HAP-1 (cell line): ENCODE data around the gene SPTLC2.
"Not testable (repeated sequence)": the region's sequence is repeated elsewhere in the genome, so short reads cannot be mapped to it uniquely, and the experiment has no call there.

Experiments
- DNase-seq, 2 experiments: peaks; one replicate each; pipeline ENCODE4 v3.0.0-alpha.2; 2016 to 2020; ENCODE audit warnings: low spot score in 2 of 2
- H3K27me3 ChIP-seq: fragments of 250-450 bp; sonication (Bioruptor Pico); 2 replicates; pipeline ENCODE4 v1.5.1; 2020; ENCODE audit warnings: low read depth, mild to moderate bottlenecking, moderate library complexity
- H3K36me3 ChIP-seq: fragments of 250-450 bp; sonication (Bioruptor Pico); replicated peaks from 2 replicates; pipeline ENCODE4 v1.5.1; 2020; ENCODE audit warnings: mild to moderate bottlenecking
- H3K4me1 ChIP-seq: fragments of 250-450 bp; sonication (Bioruptor Pico); 2 replicates; pipeline ENCODE4 v1.5.1; 2020; ENCODE audit warnings: mild to moderate bottlenecking
- H3K4me3 ChIP-seq: fragments of 250-450 bp; sonication (Bioruptor Pico); 2 replicates; pipeline ENCODE4 v1.5.1; 2020; ENCODE audit warnings: mild to moderate bottlenecking, moderate library complexity
- H3K9me3 ChIP-seq: fragments of 250-450 bp; sonication (Bioruptor Pico); 2 replicates; pipeline ENCODE4 v1.5.1; 2020; ENCODE audit warnings: mild to moderate bottlenecking, moderate library complexity
- in situ Hi-C: fragments of 300-500 bp; cut with MboI; formaldehyde crosslinking; loops from 3 replicates; pipeline ENCODE4 v1.14.3; 2020; ENCODE audit warnings: low sequenced_read_pairs, inconsistent platforms, mixed read lengths

Gene SPTLC2, protein sequence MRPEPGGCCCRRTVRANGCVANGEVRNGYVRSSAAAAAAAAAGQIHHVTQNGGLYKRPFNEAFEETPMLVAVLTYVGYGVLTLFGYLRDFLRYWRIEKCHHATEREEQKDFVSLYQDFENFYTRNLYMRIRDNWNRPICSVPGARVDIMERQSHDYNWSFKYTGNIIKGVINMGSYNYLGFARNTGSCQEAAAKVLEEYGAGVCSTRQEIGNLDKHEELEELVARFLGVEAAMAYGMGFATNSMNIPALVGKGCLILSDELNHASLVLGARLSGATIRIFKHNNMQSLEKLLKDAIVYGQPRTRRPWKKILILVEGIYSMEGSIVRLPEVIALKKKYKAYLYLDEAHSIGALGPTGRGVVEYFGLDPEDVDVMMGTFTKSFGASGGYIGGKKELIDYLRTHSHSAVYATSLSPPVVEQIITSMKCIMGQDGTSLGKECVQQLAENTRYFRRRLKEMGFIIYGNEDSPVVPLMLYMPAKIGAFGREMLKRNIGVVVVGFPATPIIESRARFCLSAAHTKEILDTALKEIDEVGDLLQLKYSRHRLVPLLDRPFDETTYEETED

DNA sequence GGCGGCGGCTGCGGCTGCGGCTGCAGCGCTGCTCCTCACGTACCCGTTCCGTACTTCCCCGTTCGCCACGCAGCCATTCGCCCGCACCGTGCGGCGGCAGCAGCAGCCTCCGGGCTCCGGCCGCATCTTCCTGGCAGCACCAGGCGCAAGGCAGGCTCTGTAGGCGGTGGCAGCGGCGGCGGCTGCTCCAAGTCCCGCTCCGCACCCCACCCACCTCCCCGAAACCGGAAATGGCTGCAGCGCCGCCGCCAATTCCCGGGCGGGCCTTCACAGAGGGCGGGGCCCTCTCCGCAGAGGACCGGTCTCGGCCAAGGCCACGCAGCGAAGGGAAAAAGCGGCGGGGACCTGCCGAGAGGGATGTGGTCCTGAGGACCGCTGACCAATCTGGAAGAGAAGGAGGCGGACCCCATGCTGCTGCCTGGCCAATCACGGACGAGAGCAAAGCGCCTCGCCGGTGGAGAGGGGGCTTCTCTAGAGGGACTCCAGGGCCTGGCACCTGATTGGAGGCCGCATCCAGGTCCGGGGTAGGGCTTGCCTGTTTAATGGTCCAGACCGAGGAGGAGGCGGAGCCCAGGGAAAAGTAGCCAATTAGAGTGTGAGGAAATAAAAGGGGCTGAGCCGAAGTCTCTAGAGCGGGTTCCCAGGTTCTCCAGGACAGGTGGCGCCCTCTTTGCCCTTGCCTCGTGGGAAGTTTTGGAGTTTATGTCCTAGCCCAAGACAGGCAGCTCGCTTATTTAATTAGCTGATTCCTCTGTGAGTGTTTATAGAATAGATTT, at the start of gene SPTLC2:
Gene SPTLC2, minus strand, starts transcription at position 184 of the 776 bp plus-strand sequence. Its CDS starts 58 bp downstream, at position 126.
- Histone ChIP-seq H3K4me3 (peak within 1 kb of the TSS; percentile 68), H3K4me1 (peaks cover 25% of the 10 kb centered on the region), H3K9me3 (no peaks in the 10 kb centered on the region), H3K27me3 (no peaks in the 10 kb centered on the region), H3K36me3 (no peaks in the 10 kb centered on the region)
- in situ Hi-C loops: no loop called here
- peak; percentile 99 for DNase-seq

DNA sequence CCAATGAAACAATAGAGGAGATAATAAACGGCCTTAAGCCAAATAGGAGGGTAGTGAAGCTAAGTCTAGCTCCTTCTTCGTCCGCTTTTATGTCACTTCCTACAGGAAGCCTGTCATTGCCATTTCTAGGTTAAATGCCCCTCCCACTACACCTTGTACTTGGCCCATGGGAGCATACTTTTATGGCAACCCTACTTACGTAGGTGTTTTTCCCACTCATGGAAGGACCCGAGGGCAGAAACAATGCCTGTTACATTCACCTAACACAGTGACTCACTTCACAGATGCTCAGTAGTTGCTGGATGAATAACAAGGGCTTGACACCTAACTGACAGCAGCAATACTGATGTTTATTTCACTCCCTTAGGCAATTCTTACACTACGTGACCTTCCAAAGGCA, 46.9 kb upstream of the SPTLC2 start:
- H3K9me3 ChIP-seq: no peaks in the 10 kb centered on the region
- H3K4me1 ChIP-seq: peaks cover 21% of the 10 kb centered on the region
- in situ Hi-C loops: no loop called here
- no peaks in the 10 kb centered on the region for H3K27me3 ChIP-seq
- no peak for DNase-seq
- H3K4me3 ChIP-seq: no peak overlapping the region
- H3K36me3 ChIP-seq: no peaks in the 10 kb centered on the region

DNA sequence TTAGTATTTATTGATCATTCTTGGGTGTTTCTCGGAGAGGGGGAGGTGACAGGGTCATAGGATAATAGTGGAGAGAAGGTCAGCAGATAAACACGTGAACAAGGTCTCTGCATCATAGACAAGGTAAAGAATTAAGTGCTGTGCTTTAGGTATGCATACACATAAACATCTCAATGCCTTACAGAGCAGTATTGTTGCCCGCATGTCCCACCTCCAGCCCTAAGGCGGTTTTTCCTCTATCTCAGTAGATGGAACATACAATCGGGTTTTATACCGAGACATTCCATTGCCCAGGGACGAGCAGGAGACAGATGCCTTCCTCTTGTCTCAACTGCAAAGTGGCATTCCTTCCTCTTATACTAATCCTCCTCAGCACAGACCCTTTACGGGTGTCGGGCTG, 45.1 kb upstream of the SPTLC2 start:
- in situ Hi-C loops, H3K9me3 ChIP-seq, H3K27me3 ChIP-seq, H3K36me3 ChIP-seq, H3K4me3 ChIP-seq: not testable (repeated sequence)
- H3K4me1 ChIP-seq: peaks cover 21% of the 10 kb centered on the region
- peak; percentile 53 to 79 for DNase-seq

DNA sequence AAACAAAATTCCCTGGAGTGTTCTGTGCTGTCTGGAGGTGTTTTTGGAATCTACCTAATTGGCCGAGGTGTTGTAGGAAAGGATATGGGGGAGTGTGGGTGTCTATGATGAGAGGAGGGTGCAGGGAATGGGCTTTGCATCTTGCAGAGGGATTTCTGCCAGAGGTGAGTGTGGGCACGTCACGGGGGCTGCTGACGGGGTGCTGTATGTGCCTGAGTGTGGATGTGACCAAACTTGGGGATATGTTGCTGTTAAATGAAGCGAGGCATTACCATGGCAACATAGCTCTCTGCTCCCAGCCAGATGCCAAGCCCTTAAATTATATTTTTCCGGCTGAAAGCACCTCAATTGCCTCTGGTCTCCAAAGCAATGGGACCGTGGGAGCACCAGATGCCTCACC, 44.3 kb upstream of the SPTLC2 start:
- H3K36me3 ChIP-seq: no peaks in the 10 kb centered on the region
- H3K9me3 ChIP-seq: no peaks in the 10 kb centered on the region
- H3K27me3 ChIP-seq: no peaks in the 10 kb centered on the region
- no peak overlapping the region for H3K4me3 ChIP-seq
- peak in 1 of 2 experiments; percentile 19 for DNase-seq
- peaks cover 21% of the 10 kb centered on the region for H3K4me1 ChIP-seq
- in situ Hi-C loops: no loop called here

DNA sequence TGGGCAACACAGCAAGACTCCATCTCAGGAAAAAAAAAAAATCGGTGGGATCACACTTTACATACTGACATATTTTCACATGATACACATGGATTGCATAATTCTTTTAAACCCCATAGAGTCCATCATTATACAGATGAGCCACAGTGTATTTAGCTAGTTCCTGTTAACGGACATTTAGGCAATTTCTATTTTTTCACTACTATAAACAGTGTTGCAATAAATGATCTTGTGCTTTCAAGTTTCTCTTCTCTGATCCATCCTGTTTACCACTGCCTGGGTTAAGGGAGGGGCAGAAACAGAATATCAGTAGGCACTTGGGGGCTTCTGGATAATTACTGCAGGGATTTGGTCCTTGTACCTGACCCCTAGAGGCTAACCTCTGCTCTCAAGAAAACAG, 43.4 kb upstream of the SPTLC2 start:
- Histone ChIP-seq H3K4me3 (no peak overlapping the region), H3K4me1 (peaks cover 21% of the 10 kb centered on the region), H3K36me3 (no peaks in the 10 kb centered on the region), H3K9me3 (no peaks in the 10 kb centered on the region), H3K27me3 (no peaks in the 10 kb centered on the region)
- no peak for DNase-seq
- in situ Hi-C loops: no loop called here

DNA sequence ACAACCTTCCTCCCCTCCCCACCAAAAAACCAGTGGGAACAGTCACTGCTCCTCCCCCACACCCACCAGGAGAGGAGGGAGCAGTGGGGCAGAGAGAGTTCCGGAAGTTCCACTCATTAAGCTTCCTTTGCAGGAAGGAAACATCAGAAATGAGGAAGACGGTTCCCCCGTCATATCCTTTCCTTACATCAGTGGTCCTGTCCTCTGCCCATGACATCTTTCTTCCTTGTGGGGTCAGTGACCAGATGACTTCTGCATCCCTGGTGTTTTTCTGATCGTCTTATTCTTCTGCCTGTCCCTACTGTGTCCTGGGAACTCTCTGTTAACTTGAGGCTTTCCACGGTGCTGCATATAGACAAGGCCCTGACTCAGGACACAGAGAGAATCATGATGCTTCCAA, 40.8 kb upstream of the SPTLC2 start:
- Histone ChIP-seq H3K36me3 (no peaks in the 10 kb centered on the region), H3K9me3 (no peaks in the 10 kb centered on the region), H3K4me1 (peaks cover 15% of the 10 kb centered on the region), H3K4me3 (no peak overlapping the region), H3K27me3 (no peaks in the 10 kb centered on the region)
- in situ Hi-C loops: no loop called here
- DNase-seq: no peak

DNA sequence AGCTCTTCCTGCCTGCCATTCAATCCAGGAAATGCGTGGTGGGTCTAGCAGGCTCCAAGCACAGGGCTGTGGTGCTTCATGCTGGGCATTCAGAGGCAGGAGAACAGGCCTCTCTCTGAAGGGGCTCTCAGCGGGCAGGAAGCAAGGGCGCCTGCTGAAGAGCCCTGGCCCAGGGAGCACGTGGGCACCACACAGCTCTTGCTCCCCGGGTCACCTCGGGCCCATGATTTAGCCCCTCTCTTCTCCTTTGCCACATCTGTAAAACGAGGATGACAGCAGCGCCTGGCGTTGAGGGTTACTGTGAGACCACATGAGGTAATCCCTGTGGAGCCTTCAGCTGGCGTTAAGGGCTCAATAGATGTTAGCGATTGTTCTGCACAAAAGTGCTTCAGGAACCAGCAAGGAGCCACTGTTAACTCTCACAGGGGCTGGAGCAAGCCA, 37.6 kb upstream of the SPTLC2 start:
- DNase-seq: no peak
- H3K9me3 ChIP-seq: no peaks in the 10 kb centered on the region
- H3K27me3 ChIP-seq: no peaks in the 10 kb centered on the region
- H3K4me1 ChIP-seq: no peaks in the 10 kb centered on the region
- no peak overlapping the region for H3K4me3 ChIP-seq
- in situ Hi-C loops: no loop called here
- H3K36me3 ChIP-seq: no peaks in the 10 kb centered on the region

DNA sequence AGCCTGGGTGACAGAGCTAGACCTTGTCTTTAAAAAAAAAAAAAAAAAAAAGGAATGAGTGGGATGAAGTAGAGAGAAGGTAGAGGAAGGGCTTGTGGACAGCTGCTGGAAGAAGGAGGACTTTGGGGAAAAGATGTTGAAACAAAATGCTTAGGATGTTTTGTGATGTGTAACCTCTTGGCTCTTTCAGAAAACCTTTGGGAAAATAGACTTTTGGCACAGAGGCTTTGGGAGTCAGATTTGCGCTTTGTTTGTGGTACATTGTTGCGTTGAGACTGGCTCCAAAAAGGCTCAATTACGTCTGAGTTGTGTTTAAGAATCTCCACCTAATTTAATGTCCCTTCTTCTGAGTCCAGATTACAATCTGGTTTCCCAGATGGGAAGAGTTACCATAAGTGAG, 32.9 kb upstream of the SPTLC2 start:
- H3K9me3 ChIP-seq: no peaks in the 10 kb centered on the region
- H3K4me3 ChIP-seq: no peak overlapping the region
- H3K4me1 ChIP-seq: no peaks in the 10 kb centered on the region
- in situ Hi-C loops: no loop called here
- no peaks in the 10 kb centered on the region for H3K36me3 ChIP-seq
- no peaks in the 10 kb centered on the region for H3K27me3 ChIP-seq
- no peak for DNase-seq

DNA sequence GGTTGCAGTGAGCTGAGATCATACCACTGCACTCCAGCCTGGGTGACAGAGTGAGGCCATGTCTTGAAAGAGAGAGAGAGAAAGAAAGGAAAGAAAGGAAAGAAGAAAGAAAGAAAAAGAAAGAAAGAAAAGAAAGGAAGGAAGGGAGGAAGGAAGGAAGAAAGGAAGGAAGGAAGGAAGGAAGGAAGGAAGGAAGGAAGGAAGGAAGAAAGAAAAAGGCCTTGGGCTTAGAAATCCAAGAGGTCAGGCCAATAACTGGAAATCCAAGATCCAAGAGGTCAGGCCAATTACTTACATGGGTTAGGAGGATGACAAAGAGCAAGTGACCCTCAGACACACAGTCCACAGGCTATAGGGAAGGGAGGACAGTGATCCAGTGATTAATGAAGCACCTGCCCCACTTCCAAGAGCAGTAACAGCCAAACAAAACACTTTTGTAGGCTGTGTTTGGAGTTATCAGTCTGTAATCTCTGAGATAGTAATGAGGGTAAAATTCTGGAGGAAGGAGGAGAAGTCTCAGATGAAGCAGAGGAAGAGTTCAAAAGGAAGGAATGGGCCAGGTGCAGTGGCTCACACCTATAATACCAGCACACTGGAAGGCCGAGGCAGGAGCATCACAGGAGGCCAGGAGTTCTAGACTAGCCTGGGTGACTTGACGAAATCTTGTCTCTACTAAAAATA, 32.2 kb upstream of the SPTLC2 start:
- Histone ChIP-seq H3K27me3 (no peaks in the 10 kb centered on the region), H3K36me3 (no peaks in the 10 kb centered on the region), H3K4me1 (no peaks in the 10 kb centered on the region), H3K9me3 (no peaks in the 10 kb centered on the region), H3K4me3 (no peak overlapping the region)
- in situ Hi-C loops: no loop called here
- no peak for DNase-seq

DNA sequence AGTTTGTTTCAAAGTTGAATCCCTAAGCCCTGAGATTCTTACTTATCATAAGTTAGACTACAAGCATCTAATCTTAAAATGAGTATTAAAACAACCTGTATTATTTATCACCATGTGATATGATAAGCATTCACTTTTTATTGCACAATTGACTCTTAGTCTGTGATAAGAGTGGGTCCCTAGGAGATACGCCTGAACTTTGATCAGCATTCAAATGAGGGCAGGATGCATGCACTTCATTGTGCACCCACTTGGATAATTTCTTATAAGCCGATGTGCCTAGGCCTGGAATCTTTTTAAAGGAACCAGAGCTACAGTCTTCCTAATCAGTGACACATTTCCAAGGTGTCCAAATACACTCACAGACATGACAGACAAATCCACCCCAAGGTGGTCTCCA, 31.4 kb upstream of the SPTLC2 start:
- DNase-seq: no peak
- no peaks in the 10 kb centered on the region for H3K4me1 ChIP-seq
- no peak overlapping the region for H3K4me3 ChIP-seq
- H3K9me3 ChIP-seq: no peaks in the 10 kb centered on the region
- no peaks in the 10 kb centered on the region for H3K36me3 ChIP-seq
- in situ Hi-C loops: no loop called here
- no peaks in the 10 kb centered on the region for H3K27me3 ChIP-seq

DNA sequence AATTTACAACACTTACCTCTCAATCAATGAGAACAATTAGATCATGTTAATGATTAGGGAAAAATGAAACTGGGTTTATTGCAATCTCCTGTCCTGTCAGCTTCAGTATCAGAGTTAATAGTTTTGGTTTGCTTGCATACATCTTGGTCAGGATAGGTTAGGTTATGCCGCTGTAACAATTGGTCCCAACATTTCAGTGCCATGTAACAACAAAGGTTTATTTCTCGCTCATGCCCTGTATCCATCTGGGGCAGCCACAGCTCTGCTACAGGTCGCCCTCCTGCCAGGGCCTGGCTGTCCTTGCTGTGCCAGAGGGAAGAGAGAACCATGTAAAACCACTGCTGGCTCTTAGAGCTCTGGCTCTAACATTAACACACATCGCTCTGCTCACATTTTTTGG, 30.5 kb upstream of the SPTLC2 start:
- no peak overlapping the region for H3K4me3 ChIP-seq
- no peaks in the 10 kb centered on the region for H3K27me3 ChIP-seq
- in situ Hi-C loops: no loop called here
- DNase-seq: no peak
- H3K4me1 ChIP-seq: peaks cover 1% of the 10 kb centered on the region; the same call in 1 of the 2 replicates
- no peaks in the 10 kb centered on the region for H3K36me3 ChIP-seq
- no peaks in the 10 kb centered on the region for H3K9me3 ChIP-seq

DNA sequence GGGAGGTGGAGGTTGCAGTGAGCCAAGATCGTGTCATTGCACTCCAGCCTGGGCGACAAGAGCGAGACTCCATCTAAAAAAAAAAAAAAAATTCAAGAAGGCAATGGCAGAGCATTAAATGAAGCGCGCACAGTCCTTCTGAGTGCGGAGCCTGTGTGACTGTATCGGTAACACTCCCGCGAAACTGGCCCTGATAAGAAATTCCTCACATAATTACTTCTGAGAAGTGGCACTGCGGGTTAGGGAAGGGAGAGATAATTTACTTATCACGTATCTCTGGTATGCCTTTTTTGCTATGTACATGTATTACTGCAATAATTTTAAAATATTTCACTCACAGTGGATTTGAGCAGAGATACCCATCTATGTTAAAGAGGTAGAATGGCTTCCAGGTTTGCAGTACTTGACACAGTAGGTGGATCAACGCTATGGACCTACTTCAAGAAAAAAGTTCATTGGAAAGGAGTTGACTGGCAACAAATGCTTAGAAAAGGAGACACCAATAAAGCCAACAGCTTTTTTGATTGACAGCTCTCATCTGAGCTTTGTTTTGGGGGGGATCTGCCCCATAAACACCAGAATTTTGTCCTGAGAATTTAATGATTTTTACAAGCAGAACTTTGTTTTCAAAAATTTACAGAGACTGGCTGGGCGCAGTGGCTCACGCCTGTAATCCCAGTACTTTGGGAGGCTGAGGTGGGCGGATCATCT, 29.2 kb upstream of the SPTLC2 start:
- no peak for DNase-seq
- in situ Hi-C loops: no loop called here
- no peaks in the 10 kb centered on the region for H3K9me3 ChIP-seq

DNA sequence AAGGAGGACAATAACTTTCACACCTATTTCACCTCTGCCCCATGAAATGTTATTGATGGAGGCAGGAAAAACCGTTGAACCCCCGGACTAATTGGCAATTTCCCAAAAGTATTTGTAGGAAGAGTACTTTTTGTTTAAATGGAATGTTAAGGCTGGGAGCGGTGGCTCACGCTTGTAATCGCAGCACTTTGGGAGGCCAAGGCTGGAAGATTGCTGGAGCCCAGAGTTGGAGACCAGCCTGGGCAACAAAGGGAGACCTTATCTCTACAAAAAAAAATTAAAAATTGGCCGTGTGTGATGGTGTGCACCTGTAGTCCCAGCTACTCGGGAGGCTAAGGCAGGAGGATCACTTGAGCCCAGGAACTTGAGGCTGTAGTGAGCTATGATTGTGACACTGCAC, 26.0 kb upstream of the SPTLC2 start:
- Histone ChIP-seq H3K27me3 (no peaks in the 10 kb centered on the region), H3K4me3 (no peak overlapping the region), H3K36me3 (no peaks in the 10 kb centered on the region), H3K4me1 (peaks cover 4% of the 10 kb centered on the region), H3K9me3 (no peaks in the 10 kb centered on the region)
- no peak for DNase-seq
- in situ Hi-C loops: no loop called here

More for the DNA sequence above, 29.2 kb upstream of the SPTLC2 start:
- Histone ChIP-seq H3K27me3 (no peaks in the 10 kb centered on the region), H3K4me3 (no peak overlapping the region), H3K36me3 (no peaks in the 10 kb centered on the region), H3K4me1 (peaks cover 4% of the 10 kb centered on the region)
